Vagina (tissue), 2 donors: ENCODE data around the gene RIPOR1. TPM values are rescaled to one million over a fixed set of nuclear protein-coding genes. Genes with fewer than 3 reads are reported as not detected.

Experiments
- DNase-seq, 2 donors: peaks; one replicate each; pipeline ENCODE4 v3.0.0-alpha.2; 2017; ENCODE audit errors: extremely low spot score in 2 of 2
- H3K27ac ChIP-seq: fragments of 200-600 bp; sonication (generic); one replicate; pipeline ENCODE4 v1.5.1; 2019
- H3K27me3 ChIP-seq: fragments of 200-600 bp; sonication (generic); one replicate; pipeline ENCODE4 v1.5.1; 2019
- H3K36me3 ChIP-seq, 2 donors: fragments of 200-600 bp; sonication (generic); one replicate each; pipeline ENCODE4 v1.5.1; 2017 to 2019
- H3K4me1 ChIP-seq: fragments of 200-600 bp; sonication (generic); one replicate; pipeline ENCODE4 v1.5.1; 2019
- H3K4me3 ChIP-seq, 2 donors: fragments of 200-600 bp; sonication (generic); 1 replicate in 1 of 2; 2 replicates in 1 of 2; pipeline ENCODE4 v1.5.1; 2016 to 2019
- H3K9me3 ChIP-seq: fragments of 200-600 bp; sonication (generic); one replicate; pipeline ENCODE4 v1.5.1; 2019
- POLR2A ChIP-seq, 2 donors: fragments of 450-650 bp; IDR thresholded peaks; one replicate each; pipeline ENCODE4 v1.6.1; 2017; ENCODE audit warnings: antibody characterized with exemption in 2 of 2, mild to moderate bottlenecking in 2 of 2, moderate library complexity in 2 of 2
- POLR2AphosphoS5 ChIP-seq, 2 donors: sonication (generic); formaldehyde crosslinking; IDR thresholded peaks; one replicate each; pipeline ENCODE4 v1.9.0; 2017; ENCODE audit warnings: antibody characterized with exemption in 2 of 2, mild to moderate bottlenecking in 2 of 2, low read depth in 1 of 2; ENCODE audit not compliant: insufficient read depth in 1 of 2
- intact Hi-C: fragments of 100-400 bp; cut with DNase I; formaldehyde crosslinking; loops from one replicate; pipeline ENCODE4 v1.15.1; 2023
- total RNA-seq: library from RNA; depleted of rRNA; stranded (reverse); fragments of >200 nt; gene quantifications from one replicate; pipeline ENCODE4 v1.2.3, GENCODE V29; 2016
- TF ChIP-seq, protein P1 (sequence below), 3 experiments: fragments of 450-650 bp in 2 of 3; fragments of 200-600 bp in 1 of 3; sonication (generic) in 1 of 3; IDR thresholded peaks; one replicate each; pipeline ENCODE4 v1.5.1; 2017 to 2019; ENCODE audit warnings: antibody characterized with exemption in 3 of 3, mild to moderate bottlenecking in 2 of 3, moderate library complexity in 2 of 3

Gene RIPOR1
- total RNA-seq, 1 donor from 2014 or later: 54.8 TPM

DNA sequence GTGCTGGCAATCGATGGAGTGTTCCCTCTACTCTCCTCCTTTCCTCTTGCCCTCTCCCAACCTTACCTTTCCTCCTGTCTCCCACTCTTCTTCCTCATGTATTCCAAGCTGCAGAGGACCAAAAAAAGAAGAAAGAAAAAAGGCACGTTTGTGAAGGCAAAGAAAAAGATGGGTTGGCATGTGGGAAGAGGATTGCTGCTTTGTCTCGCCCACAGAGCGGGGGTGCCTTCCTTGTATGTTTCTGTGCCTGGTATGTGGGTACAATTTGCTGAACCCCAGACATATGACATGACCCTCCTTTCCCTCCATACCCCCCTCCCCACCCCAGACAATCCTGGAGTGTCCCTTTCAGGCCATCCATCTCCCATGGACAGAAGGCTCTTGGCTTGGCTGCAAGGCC lies 20.6 kb downstream of the RIPOR1 start:
- Histone ChIP-seq H3K27me3 (no peaks in the 10 kb centered on the region), H3K9me3 (no peaks in the 10 kb centered on the region), H3K4me1 (peaks cover 58% of the 10 kb centered on the region), H3K4me3 (no peak overlapping the region), H3K36me3 (peaks cover 0 to 24% of the 10 kb centered on the region in 2 donors), H3K27ac (no peak overlapping the region)
- intact Hi-C loops: no loop called here
- DNase-seq: no peak
- TF ChIP-seq POLR2AphosphoS5 (IDR thresholded peaks at IDR 0.05; ENCODE audit: insufficient read depth in 1 of 2, low read depth in 1 of 2) (no peak), POLR2A (IDR thresholded peaks at IDR 0.05) (no peak)
- TF ChIP-seq, protein P1, sequence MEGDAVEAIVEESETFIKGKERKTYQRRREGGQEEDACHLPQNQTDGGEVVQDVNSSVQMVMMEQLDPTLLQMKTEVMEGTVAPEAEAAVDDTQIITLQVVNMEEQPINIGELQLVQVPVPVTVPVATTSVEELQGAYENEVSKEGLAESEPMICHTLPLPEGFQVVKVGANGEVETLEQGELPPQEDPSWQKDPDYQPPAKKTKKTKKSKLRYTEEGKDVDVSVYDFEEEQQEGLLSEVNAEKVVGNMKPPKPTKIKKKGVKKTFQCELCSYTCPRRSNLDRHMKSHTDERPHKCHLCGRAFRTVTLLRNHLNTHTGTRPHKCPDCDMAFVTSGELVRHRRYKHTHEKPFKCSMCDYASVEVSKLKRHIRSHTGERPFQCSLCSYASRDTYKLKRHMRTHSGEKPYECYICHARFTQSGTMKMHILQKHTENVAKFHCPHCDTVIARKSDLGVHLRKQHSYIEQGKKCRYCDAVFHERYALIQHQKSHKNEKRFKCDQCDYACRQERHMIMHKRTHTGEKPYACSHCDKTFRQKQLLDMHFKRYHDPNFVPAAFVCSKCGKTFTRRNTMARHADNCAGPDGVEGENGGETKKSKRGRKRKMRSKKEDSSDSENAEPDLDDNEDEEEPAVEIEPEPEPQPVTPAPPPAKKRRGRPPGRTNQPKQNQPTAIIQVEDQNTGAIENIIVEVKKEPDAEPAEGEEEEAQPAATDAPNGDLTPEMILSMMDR (IDR thresholded peaks at IDR 0.05): no peak

DNA sequence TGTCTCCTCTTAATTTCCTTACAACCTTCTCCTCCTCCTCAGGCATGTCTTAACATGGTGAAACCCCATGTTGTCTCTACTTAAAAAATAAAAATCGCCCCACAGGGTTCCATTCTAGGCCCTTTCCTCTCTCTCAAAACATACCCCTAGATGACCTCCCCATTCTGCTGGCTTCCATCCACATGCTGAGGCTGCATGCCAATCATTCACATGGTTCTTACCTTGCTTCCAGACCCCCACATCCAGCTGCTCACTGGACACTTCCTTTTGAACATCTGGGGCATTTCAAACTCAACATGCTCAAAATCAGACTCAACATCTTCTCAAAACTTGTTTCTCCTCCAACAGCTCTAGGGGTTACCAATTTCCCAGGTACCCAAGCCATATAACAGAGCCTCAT lies 21.3 kb downstream of the RIPOR1 start:
- Histone ChIP-seq H3K27ac (no peak overlapping the region), H3K36me3 (peaks cover 0 to 17% of the 10 kb centered on the region in 2 donors), H3K4me3 (no peak overlapping the region), H3K4me1 (peaks cover 52% of the 10 kb centered on the region), H3K27me3 (no peaks in the 10 kb centered on the region), H3K9me3 (no peaks in the 10 kb centered on the region)
- intact Hi-C loops: no loop called here
- no peak for TF ChIP-seq POLR2AphosphoS5 (IDR thresholded peaks at IDR 0.05; ENCODE audit: insufficient read depth in 1 of 2, low read depth in 1 of 2)
- TF ChIP-seq, protein P1 (IDR thresholded peaks at IDR 0.05): no peak
- TF ChIP-seq POLR2A (IDR thresholded peaks at IDR 0.05): no peak
- no peak for DNase-seq

DNA sequence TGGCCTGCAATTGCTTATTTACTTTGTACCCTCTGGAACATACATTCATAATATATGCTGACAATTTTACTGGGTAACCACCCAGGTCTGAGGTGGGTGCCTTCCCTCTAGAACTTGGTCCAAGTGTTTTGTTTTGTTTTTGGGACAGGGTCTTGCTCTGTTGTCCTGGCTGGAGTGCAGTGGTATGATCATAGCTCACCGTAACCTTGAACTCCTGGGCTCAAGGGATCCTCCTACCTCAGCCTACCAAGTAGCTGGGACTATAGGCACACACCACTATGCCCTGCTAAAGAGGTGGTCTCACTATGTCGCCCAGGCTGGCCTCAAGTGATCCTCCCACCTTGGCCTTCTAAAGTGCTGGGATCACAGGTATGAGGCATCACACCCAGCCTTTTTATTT lies 22.5 kb downstream of the RIPOR1 start:
- no peak for DNase-seq
- Histone ChIP-seq H3K4me1 (peaks cover 44% of the 10 kb centered on the region), H3K4me3 (no peak overlapping the region), H3K36me3 (peaks cover 0 to 5% of the 10 kb centered on the region in 2 donors), H3K27ac (no peak overlapping the region), H3K9me3 (no peaks in the 10 kb centered on the region), H3K27me3 (no peaks in the 10 kb centered on the region)
- TF ChIP-seq POLR2AphosphoS5 (IDR thresholded peaks at IDR 0.05; ENCODE audit: insufficient read depth in 1 of 2, low read depth in 1 of 2) (no peak), POLR2A (IDR thresholded peaks at IDR 0.05) (no peak)
- TF ChIP-seq, protein P1 (IDR thresholded peaks at IDR 0.05): no peak
- intact Hi-C loops: no loop called here

DNA sequence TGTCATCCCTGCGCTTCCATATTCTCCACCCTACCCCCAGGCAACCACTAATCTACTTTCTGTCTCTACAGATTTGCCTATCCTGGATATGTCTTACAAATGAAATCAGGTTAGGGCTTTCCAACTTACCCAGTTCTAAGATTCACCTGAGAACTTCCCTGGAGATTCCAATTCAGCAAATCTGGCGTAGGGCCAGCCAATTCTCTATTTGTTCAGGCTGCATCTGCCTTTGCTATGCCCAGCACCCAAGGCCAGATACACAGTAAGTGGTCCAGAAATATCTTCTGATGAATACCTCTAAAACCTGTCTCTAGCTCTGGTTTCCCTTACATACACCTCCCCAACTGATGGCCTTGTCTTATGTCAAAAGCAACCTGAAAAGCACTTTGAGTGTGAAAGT lies 23.3 kb downstream of the RIPOR1 start:
- intact Hi-C loops: no loop called here
- Histone ChIP-seq H3K9me3 (no peaks in the 10 kb centered on the region), H3K4me3 (no peak overlapping the region), H3K27me3 (no peaks in the 10 kb centered on the region), H3K27ac (no peak overlapping the region), H3K4me1 (peaks cover 40% of the 10 kb centered on the region), H3K36me3 (no peaks in the 10 kb centered on the region)
- DNase-seq: no peak
- TF ChIP-seq POLR2A (IDR thresholded peaks at IDR 0.05) (no peak), POLR2AphosphoS5 (IDR thresholded peaks at IDR 0.05; ENCODE audit: insufficient read depth in 1 of 2, low read depth in 1 of 2) (no peak)
- TF ChIP-seq, protein P1 (IDR thresholded peaks at IDR 0.05): no peak

DNA sequence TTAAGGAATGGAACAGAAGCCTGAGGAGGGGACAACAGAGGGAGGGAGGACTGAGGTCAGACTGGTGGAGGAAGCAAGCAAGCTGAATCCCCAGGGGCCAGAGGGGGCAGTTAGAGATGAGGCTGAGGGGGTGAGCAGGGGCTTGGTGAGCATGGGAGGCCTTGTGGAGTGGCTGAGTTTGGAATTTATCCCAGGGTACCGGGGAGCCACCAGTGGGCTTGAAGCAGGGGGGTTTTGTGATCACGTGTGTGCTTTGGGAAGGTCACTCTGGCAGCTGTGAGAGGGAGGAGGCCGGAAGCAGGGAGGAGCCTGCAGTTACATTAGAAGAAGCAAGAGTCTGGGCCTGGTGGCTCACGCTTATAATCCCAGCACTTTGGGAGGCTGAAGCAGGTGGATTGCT lies 23.8 kb downstream of the RIPOR1 start:
- no peak for DNase-seq
- no peaks in the 10 kb centered on the region for H3K27me3 ChIP-seq
- TF ChIP-seq POLR2A (IDR thresholded peaks at IDR 0.05) (no peak), POLR2AphosphoS5 (IDR thresholded peaks at IDR 0.05; ENCODE audit: insufficient read depth in 1 of 2, low read depth in 1 of 2) (no peak)
- TF ChIP-seq, protein P1 (IDR thresholded peaks at IDR 0.05): no peak
- no peaks in the 10 kb centered on the region for H3K36me3 ChIP-seq
- H3K27ac ChIP-seq: no peak overlapping the region
- H3K4me3 ChIP-seq: no peak overlapping the region
- H3K9me3 ChIP-seq: no peaks in the 10 kb centered on the region
- H3K4me1 ChIP-seq: peaks cover 35% of the 10 kb centered on the region
- intact Hi-C loops: no loop called here
